DND-41 (cell line): ENCODE results near the gene CARD11.

ENCODE experiments used
- EZH2 ChIP-seq: IDR thresholded peaks from 3 replicates; pipeline ENCODE4 v1.6.1; 2012; ENCODE audit warnings: borderline replicate concordance, low read depth, mild to moderate bottlenecking, moderate library complexity, low read length, inconsistent platforms; ENCODE audit not compliant: severe bottlenecking
- TF ChIP-seq, protein P1 (sequence below): IDR thresholded peaks from 2 replicates; pipeline ENCODE4 v1.5.1; 2012; ENCODE audit warnings: borderline replicate concordance, low read length, moderate library complexity, mild to moderate bottlenecking; ENCODE audit not compliant: poor library complexity, severe bottlenecking; ENCODE audit errors: extremely low read depth

DNA sequence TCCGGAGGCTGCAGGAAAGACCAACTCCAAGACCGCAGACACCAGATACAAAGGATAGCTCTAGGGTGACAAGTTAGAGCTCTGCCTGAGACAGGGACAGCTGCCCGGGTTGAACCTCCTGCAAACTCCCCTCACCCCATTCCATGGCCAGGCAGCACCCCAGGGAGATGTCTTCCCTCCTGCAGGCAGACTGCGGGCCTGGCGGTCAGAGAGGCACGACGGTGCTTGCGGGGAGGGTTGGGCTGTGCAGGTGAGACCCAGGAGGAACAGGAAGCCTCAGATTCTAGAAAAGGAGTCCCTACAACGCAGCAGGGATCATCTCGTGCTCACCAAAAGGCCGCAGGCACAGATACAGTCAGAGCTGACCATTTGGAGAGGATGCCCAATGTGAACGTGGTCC is 34.6 kb downstream of the CARD11 start:
- TF ChIP-seq, protein P1, sequence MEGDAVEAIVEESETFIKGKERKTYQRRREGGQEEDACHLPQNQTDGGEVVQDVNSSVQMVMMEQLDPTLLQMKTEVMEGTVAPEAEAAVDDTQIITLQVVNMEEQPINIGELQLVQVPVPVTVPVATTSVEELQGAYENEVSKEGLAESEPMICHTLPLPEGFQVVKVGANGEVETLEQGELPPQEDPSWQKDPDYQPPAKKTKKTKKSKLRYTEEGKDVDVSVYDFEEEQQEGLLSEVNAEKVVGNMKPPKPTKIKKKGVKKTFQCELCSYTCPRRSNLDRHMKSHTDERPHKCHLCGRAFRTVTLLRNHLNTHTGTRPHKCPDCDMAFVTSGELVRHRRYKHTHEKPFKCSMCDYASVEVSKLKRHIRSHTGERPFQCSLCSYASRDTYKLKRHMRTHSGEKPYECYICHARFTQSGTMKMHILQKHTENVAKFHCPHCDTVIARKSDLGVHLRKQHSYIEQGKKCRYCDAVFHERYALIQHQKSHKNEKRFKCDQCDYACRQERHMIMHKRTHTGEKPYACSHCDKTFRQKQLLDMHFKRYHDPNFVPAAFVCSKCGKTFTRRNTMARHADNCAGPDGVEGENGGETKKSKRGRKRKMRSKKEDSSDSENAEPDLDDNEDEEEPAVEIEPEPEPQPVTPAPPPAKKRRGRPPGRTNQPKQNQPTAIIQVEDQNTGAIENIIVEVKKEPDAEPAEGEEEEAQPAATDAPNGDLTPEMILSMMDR = no peak
- no peak for TF ChIP-seq EZH2
